Suprapubic skin (tissue), 3 donors: ENCODE results near the gene MYO5B.

ENCODE experiments used
- CTCF ChIP-seq, 2 donors: fragments of 200-600 bp in 1 of 2; fragments of 450-650 bp in 1 of 2; sonication (generic) in 1 of 2; IDR thresholded peaks; one replicate each; pipeline ENCODE4 v1.5.1; 2016 to 2019; ENCODE audit warnings: antibody characterized with exemption in 2 of 2, mild to moderate bottlenecking in 1 of 2, moderate library complexity in 1 of 2
- EP300 ChIP-seq: sonication (generic); formaldehyde crosslinking; IDR thresholded peaks from one replicate; pipeline ENCODE4 v1.6.1; 2017; ENCODE audit warnings: antibody characterized with exemption

GRCh38 chr18:49890041-49890440 is 304.9 kb downstream of the MYO5B start:
- TF ChIP-seq CTCF (IDR thresholded peaks at IDR 0.05) = no peak
- no peak for TF ChIP-seq EP300
